ENCODE measurements around the gene PJA2.

PJA2 gene

GRCh38 chr5:109413458-109413857, 3.7 kb upstream of the PJA2 start:
- TF ChIP-seq CTCF (IDR thresholded peaks at IDR 0.05): no peak

DNA sequence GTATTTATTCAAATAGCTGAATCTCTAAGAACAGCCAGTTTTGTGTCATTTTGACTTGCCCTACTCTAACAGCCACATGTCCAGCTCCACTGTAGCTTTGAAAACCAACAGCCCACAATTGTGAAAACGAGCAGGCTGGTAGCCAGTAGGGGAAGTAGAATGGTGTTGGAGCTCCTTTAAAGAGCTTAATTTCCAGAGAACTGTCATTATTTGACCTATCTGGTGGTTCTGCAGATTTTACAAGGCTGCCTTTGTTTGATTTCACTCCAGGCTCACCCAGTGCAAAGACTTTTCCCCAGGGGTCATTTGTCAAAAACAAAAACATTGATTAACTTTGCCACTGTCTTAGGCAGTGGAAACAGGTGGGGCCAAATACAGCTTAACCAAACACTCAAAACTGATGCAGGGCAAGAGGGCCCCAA, 3.2 kb upstream of the PJA2 start:
- no peak for TF ChIP-seq CTCF (IDR thresholded peaks at IDR 0.05)

- no peak for TF ChIP-seq CTCF (IDR thresholded peaks at IDR 0.05)
Observed at GRCh38 chr5:109411627-109412026, 1.9 kb upstream of the PJA2 start.

GRCh38 chr5:109411149-109411514, 1.4 kb upstream of the PJA2 start:
- TF ChIP-seq CTCF (IDR thresholded peaks at IDR 0.05): no peak

DNA sequence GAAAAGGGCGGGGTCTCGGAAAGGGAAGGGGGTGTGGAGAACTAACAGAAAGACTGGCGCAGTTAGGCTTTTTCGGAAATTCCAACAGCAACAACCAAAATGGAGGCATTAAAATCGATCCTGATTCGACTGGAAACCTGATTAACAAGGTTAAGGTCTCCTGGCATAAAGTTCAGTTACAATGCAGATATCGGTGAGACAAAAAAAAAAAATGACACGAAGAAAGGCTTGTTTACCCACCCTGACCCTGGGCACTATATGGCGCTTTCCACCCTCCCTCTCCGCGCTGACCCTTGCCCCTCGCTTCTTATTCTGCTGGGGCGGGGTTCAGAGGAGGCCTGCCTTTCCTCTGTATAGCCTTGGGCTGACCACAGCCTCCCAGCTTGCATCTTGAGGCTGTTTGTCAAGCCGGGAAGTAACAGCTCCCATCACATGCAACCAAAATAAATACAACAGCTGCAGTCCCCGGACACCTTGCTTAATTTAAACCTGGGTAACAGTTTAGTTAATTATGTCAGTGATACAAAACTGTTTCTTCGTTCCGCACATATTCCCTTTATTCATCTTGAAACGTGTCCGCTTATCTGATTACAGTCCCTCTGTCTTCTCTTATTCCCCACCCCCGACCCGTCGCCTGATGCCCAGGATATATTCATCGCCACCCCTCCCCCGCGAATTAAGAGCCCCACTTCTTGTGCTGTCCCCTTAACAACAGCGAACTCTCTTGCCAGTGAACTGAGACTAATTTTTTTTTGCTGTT, 795 bp upstream of the PJA2 start:
- TF ChIP-seq CTCF (IDR thresholded peaks at IDR 0.05): no peak

DNA sequence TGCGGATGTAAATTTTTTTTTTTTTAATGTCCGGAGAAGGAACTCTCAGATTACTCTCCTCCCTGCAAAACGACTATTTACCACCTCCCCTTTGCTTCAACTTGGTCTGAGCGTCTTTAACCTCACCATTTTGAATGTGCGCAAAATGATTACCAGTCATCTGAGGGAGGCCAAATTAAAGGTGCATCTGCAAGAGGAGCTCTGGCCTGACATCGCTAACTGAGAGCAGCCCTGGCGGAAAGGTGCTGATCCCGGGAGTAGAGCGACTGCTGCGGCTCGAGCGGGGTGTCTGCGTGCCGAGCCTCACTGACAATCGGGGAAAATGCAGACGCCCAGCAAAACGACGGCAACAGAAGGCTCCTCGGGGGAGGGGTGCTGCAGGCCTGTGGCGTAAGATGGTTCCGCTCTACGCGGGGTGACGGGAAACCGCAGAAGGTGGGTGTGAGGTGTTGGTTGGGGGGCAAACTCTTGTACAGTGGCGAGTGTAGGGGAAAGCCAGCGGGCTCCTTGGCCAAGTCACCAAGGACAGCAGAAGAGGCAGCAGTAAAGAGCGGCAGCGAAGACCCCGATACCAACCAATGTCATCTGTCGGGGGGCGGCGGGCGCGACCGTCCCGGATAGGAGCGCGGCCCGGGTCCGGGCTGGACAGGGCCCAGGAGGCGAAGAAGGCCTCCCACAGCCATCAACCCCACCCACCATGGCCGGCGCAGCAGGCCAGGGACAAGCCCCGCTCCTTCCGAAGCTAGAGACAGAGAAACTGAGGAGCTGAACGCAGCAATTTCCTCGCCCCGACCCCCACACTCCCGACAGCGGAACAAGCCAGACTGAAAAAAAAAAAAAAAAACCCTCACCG, 557 bp downstream of the PJA2 start:
- TF ChIP-seq CTCF (IDR thresholded peaks at IDR 0.05): no peak

DNA sequence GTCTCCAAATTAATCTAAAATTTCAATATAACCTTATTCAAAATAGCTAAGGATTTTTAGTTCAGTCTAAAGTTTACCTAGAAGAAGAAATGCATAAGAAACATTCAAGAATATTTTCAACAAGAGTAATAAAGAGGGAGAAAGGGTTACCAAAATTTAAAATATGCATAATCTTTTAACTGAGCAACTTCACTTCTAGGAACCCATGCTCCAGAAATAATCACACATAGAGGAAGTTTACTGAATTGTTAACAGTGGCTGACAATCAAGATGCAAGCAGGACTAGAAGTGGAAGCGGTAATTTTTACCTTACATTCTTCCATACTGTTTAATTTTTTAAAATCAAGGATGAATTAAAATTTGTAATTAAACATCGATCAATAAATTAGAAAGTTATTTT, 1.9 kb downstream of the PJA2 start:
- no peak for TF ChIP-seq CTCF (IDR thresholded peaks at IDR 0.05)

Measured in LNCAP (cell line).